Ishikawa (cell line): ENCODE measurements around the gene SDK1.

Experiments used
- CREB1 ChIP-seq: IDR thresholded peaks from 2 replicates; pipeline ENCODE4 v1.6.1; 2012; ENCODE audit warnings: low read depth
- EP300 ChIP-seq: IDR thresholded peaks from 2 replicates; pipeline ENCODE4 v1.6.1; 2012; ENCODE audit warnings: borderline replicate concordance
- FOXM1 ChIP-seq: IDR thresholded peaks from 2 replicates; pipeline ENCODE4 v1.6.1; 2012; ENCODE audit warnings: low read depth, borderline replicate concordance
- REST ChIP-seq: IDR thresholded peaks from 2 replicates; pipeline ENCODE4 v1.6.1; 2012; ENCODE audit warnings: low read depth, mild to moderate bottlenecking
- TAF1 ChIP-seq: IDR thresholded peaks from 2 replicates; pipeline ENCODE4 v1.6.1; 2012; ENCODE audit warnings: low read depth, mild to moderate bottlenecking
- USF1 ChIP-seq: IDR thresholded peaks from 2 replicates; pipeline ENCODE4 v1.6.1; 2012
- YY1 ChIP-seq: IDR thresholded peaks from 2 replicates; pipeline ENCODE4 v1.6.1; 2012; ENCODE audit warnings: low read depth

GRCh38 chr7:3806516-3806915 is 505.5 kb downstream of the SDK1 start:
- TF ChIP-seq YY1 (no peak), TAF1 (no peak), CREB1 (no peak), EP300 (no peak), FOXM1 (no peak), REST (no peak), USF1 (no peak)
